GM18517 (cell line): ENCODE results near the gene SGPP2.
"Not testable (repeated sequence)": the region's sequence is repeated elsewhere in the genome, so short reads cannot be mapped to it uniquely, and the experiment has no call there.

ENCODE experiments used
- ATAC-seq: cut with Tn5 transposase; IDR thresholded peaks from one replicate; pipeline ENCODE4 v1.9.1; 2021; ENCODE audit warnings: mild to moderate bottlenecking, moderate library complexity; ENCODE audit not compliant: unreplicated experiment

SGPP2 gene

GRCh38 chr2:222424276-222424728 lies at the start of gene SGPP2:
TSS of gene SGPP2 (plus strand) at chr2:222424543. CDS start at chr2:222424603, 60 bp downstream.
- no peak for ATAC-seq

- no peak for ATAC-seq
These were observed 48.5 kb upstream of the SGPP2 start for GRCh38 chr2:222375798-222376197.

DNA sequence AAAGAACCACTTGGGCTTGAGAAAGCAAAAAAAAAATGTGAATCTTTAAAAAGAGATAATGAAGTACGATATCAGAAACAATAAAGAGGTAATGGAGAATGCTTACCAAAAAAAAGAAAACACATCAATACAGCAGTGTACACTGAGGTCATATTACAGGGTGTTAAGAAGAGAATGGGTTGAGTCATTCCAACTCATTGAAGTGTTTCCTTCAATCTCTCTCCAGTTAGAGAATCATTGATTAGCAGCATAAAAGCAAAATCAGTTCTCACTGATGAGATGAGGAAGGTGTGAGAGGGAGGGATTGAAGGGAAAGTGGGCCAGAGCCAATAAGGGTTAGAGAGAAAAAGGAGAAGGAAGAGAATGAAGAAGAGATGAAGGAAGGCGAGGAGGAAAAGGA lies 43.9 kb upstream of the SGPP2 start:
- no peak for ATAC-seq

- ATAC-seq, result no peak
These were observed 42.8 kb upstream of the SGPP2 start for GRCh38 chr2:222381566-222381965.

- no peak for ATAC-seq
These were observed 41.1 kb upstream of the SGPP2 start for GRCh38 chr2:222383255-222383654.

DNA sequence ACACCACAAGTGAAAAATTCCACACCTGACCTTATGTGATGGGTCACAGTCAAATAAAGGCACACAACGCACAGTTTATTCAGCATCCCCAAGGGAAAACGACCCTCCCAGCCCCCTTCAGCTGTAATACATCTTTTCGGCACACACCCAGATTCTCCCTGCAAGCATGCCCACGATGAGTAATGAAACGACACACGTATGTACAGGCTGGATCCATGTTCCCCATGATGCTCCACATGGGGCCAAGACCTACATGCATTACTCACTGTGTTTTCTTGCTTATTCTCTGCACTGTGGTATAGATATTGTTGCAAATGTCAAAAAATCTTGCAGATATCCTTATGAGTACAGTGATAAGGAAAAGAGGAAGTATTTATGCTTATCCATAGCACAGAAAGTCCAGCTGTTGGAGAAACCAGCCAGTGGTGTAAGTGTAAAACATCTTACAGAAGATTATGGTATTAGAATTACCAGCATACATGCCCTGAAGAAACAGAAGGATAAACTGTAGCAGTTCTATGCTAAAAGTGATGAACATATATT lies 32.5 kb upstream of the SGPP2 start:
- ATAC-seq, result no peak

GRCh38 chr2:222393733-222394267 lies 30.5 kb upstream of the SGPP2 start:
- no peak for ATAC-seq

- ATAC-seq, result no peak
These were observed 25.9 kb upstream of the SGPP2 start for GRCh38 chr2:222398446-222398885.

- ATAC-seq, result no peak
These were observed 25.1 kb upstream of the SGPP2 start for GRCh38 chr2:222399038-222399783.

GRCh38 chr2:222404151-222404905 lies 20.0 kb upstream of the SGPP2 start:
- no peak for ATAC-seq

GRCh38 chr2:222408684-222409083 lies 15.7 kb upstream of the SGPP2 start:
- ATAC-seq, result no peak

DNA sequence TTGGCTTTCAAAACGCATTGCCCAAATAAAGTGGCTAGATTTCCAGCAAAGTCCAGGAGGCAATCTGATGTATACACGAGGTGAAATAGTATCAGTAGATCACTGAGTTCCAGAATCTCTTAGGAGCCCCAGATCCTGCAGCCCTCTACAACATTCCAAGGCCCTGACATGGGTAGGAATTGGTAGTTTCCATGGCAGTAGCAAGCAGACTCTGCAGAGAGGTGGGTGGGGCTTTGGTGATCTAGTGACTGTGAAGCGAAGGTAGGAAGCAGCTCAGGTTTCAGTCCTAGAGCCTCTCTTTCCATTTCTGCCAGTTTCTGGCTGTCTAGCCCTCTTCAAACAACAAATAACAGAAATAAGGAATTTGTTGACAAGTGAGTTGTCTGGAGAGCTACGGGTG lies 13.8 kb upstream of the SGPP2 start:
- no peak for ATAC-seq

DNA sequence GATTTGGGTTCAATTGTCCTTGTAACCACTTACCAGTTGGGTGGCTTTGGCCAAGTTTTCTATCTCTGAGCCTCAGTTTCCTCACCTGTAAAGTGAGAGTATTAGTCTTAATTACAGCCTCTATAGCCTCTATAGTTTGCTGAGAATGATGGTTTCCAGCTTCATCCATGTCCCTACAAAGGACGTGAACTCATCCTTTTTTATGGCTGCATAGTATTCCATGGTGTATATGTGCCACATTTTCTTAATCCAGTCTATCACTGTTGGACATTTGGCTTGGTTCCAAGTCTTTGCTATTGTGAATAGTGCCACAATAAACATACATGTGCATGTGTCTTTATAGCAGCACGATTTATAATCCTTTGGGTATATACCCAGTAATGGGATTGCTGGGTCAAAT lies 12.0 kb upstream of the SGPP2 start:
- ATAC-seq, result not testable (repeated sequence)

- no peak for ATAC-seq
These were observed 10.9 kb upstream of the SGPP2 start for GRCh38 chr2:222413295-222413911.

GRCh38 chr2:222418739-222419138 lies 5.6 kb upstream of the SGPP2 start:
- ATAC-seq, result no peak

- ATAC-seq, result no peak
These were observed 3.8 kb upstream of the SGPP2 start for GRCh38 chr2:222420508-222420907.

DNA sequence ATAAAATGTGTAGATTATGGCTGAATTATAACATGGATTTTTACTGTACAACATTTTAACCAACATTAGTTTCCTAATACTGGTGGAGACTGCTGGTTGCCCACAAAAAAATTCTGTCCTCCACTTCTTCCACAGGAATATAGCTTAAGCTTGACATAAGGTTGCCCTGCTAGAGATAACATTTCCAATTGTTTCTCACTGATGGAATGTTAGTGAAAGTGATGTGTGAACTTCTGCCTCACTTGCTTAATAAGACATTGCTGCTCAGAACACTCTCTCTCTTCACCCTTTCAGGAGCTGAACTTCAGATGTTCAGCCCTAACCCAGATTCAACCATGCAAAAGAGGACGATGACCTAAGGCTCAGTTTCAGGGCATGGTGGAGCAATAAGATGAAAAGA lies 2.7 kb upstream of the SGPP2 start:
- ATAC-seq, result no peak

DNA sequence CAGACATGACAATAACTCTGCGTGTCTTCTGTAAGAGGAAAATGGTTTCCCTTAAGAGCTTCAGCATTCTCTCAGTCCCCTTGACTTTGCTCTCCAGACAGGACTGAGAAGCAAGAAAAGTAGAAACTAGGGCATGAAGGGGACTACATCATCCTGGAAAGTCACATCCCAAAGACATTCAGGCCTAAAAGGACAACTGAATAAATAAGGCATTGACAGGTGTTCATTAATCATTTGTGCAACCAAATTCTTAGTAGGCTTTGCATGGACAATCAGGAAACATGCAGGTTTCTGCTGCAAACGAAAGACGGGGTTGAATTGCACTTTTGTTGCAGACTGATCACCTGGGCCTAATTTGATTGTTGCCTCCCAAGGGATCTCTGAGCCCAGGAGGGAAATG lies 1.2 kb upstream of the SGPP2 start:
- ATAC-seq, result no peak

DNA sequence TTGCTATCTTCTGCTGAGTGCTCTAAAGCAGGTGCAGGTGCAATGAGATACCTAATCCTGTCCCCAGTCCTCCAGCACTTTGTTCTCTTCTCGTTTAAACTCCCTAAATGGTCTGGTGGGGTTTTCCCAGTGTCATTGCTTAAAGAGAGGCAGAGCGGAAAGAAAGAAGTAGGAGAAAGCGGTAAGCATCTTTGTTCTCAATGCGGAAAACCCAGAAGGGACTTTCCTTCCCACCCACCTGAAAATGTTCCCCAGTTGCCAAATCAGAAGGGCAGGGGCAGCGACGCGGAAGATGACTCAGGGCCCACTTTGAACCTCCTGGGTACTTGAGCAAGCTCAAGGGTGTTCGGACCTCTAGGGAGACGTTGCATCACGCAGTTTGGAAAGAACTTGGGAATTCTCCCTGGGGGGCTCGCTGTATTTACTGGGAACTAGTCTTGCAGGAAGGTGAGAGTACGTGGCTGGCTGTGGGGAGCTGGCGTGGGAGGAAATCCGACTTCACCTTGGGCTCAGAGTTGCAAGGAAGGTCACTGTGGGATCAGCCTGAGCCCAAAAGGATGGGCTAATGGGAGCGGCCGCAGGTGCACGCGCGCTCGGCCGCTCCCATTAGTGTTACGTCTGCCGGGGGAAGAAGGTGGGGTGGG lies 589 bp upstream of the SGPP2 start:
- peak; percentile 22 for ATAC-seq

DNA sequence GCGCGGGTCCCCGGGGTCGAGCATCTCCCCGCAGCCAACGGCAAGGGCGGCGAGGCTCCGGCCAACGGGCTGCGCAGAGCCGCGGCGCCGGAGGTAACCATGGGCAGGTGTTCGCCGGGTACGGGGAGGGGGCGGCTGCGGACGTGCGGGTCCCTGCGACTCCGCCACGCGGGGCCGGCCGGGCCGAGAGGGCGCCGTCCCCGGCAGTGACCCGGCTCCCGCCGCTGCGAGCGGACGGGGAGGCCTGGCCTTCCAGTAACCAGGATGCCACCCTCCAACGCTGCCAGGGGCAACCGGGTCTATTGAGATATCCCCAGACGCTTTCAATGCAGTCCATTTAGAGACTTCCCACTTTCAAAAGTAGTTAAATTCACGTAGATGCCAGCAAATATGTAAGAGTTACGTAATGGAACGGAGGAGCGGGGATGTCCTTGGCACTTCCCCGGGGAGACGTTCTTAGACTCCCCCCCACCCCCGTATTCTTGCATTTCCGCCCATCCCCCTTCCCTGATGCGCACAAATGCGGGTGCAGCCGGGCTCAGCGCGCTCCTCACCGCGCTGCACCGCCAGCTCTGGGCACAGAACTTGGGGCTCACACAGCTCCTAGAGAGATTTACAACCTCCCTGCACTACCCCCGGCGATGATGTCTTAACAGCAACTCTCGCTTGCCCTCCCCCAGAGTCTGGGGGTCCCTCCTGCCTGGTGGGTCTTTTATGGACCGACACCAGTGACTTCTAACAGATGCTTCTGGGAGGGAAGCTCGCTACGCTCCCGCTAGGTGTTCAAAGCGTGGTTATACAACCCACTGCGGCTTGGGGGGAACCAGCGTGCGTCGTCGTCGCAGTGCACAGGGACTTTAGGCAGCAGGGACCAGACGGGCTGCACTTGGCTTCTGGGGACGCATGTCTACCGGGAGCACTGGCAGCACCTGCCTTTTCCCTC lies 657 bp downstream of the SGPP2 start:
- peak; percentile 13 for ATAC-seq
